ENCODE results near the gene ZMIZ1. TPM values are rescaled to one million over a fixed set of nuclear protein-coding genes. Genes with fewer than 3 reads are reported as not detected.

The ZMIZ1 gene, protein sequence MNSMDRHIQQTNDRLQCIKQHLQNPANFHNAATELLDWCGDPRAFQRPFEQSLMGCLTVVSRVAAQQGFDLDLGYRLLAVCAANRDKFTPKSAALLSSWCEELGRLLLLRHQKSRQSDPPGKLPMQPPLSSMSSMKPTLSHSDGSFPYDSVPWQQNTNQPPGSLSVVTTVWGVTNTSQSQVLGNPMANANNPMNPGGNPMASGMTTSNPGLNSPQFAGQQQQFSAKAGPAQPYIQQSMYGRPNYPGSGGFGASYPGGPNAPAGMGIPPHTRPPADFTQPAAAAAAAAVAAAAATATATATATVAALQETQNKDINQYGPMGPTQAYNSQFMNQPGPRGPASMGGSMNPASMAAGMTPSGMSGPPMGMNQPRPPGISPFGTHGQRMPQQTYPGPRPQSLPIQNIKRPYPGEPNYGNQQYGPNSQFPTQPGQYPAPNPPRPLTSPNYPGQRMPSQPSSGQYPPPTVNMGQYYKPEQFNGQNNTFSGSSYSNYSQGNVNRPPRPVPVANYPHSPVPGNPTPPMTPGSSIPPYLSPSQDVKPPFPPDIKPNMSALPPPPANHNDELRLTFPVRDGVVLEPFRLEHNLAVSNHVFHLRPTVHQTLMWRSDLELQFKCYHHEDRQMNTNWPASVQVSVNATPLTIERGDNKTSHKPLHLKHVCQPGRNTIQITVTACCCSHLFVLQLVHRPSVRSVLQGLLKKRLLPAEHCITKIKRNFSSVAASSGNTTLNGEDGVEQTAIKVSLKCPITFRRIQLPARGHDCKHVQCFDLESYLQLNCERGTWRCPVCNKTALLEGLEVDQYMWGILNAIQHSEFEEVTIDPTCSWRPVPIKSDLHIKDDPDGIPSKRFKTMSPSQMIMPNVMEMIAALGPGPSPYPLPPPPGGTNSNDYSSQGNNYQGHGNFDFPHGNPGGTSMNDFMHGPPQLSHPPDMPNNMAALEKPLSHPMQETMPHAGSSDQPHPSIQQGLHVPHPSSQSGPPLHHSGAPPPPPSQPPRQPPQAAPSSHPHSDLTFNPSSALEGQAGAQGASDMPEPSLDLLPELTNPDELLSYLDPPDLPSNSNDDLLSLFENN
- 81.6 and 85.2 TPM in 2 replicates for total RNA-seq
- long read RNA-seq, partial matches to known transcripts, result 1 of 35 reads
- long read RNA-seq, other reads (novel, unspliced or antisense), result 34 of 35 reads

DNA sequence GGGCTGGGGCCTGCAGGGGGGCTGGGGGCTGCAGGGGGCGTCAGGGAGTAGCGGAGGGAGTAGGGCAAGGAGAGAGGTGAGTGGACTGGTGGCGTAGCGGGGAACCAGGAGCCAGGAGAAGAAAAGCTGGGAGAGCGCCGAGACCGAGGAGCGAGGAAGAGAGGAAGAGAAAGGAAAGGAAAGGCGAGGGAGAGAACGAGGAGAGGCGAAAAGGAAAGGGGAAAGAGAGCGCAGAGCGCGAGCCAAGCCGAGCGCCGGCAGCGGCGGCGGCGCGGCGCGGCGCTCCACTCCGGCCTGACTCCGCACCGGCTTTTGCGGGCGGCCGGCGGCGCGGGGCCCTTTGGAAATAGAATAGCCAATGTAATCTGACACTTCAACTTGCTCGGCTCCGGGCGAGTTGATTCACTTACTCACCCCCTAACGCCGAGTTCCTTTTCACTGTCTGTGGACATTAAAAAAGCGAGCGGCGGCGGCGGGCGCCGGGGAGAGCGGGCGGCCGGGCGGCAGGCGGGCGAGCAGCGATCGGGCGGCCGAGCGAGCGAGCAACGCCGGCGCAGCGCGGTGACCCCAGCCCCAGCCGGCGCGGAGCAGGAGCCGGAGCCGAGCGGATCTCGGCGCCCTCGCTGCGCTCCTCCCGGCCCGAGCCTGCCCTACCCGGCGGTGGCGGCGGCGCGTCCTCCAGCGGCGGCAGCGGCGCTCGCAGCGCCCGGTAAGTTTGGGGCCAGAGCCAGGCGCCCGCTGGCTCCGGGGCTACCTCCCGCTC, at the start of gene ZMIZ1:
TSS of gene ZMIZ1 (plus strand) at position 405 of the 763 bp plus-strand sequence. CDS start 132,667 bp downstream, outside the sequence.
- Mint-ChIP-seq H3K27me3 (no peaks in the 10 kb centered on the region), H3K4me1 (ENCODE audit: low read depth) (peaks cover 36% of the 10 kb centered on the region), H3K9me3 (ENCODE audit: low read depth) (no peaks in the 10 kb centered on the region), H3K27ac (peak within 1 kb of the TSS; percentile 97), H3K36me3 (ENCODE audit: insufficient read depth) (no peaks in the 10 kb centered on the region), H3K4me3 (ENCODE audit: low read depth) (peak within 1 kb of the TSS; percentile 98)
- peak; percentile 74 for DNase-seq (ENCODE audit: low spot score, unreplicated experiment)
- TF ChIP-seq, protein P1, sequence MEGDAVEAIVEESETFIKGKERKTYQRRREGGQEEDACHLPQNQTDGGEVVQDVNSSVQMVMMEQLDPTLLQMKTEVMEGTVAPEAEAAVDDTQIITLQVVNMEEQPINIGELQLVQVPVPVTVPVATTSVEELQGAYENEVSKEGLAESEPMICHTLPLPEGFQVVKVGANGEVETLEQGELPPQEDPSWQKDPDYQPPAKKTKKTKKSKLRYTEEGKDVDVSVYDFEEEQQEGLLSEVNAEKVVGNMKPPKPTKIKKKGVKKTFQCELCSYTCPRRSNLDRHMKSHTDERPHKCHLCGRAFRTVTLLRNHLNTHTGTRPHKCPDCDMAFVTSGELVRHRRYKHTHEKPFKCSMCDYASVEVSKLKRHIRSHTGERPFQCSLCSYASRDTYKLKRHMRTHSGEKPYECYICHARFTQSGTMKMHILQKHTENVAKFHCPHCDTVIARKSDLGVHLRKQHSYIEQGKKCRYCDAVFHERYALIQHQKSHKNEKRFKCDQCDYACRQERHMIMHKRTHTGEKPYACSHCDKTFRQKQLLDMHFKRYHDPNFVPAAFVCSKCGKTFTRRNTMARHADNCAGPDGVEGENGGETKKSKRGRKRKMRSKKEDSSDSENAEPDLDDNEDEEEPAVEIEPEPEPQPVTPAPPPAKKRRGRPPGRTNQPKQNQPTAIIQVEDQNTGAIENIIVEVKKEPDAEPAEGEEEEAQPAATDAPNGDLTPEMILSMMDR (IDR thresholded peaks at IDR 0.05; ENCODE audit: unreplicated experiment), result peak; percentile 32

DNA sequence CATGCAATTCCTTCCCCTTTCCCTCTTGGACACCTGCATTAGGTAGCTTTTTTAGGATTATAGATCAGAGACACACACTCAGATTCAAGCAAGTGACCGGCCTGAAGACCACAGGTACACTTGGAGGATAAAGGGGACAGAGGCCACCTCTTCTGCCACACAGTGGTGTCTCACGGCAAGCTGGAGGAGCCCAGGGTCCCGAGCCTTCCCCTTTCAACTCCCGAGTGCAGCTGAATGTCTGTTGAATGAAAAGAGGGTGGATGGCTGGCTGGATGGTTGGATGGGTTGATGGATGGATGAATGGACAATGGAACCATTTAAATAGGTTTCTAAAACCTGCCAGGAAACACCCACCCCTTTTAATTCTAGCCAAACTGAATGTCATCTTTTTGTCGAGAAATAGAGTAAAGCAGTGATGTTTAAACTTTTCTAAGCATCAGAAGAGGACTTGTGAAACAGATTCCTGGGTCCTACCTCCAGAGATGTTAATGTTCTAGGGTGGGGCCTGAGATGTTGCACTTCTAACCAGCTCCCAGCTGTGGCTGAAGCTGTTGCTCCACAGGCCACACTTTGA, 49.2 kb upstream of the ZMIZ1 start:
- Mint-ChIP-seq H3K27ac (no peak overlapping the region), H3K9me3 (ENCODE audit: low read depth) (no peaks in the 10 kb centered on the region), H3K27me3 (peaks cover 4% of the 10 kb centered on the region), H3K4me3 (ENCODE audit: low read depth) (no peak overlapping the region), H3K4me1 (ENCODE audit: low read depth) (peaks cover 8% of the 10 kb centered on the region), H3K36me3 (ENCODE audit: insufficient read depth) (no peaks in the 10 kb centered on the region)
- no peak for DNase-seq (ENCODE audit: low spot score, unreplicated experiment)
- TF ChIP-seq, protein P1 (IDR thresholded peaks at IDR 0.05; ENCODE audit: unreplicated experiment), result no peak

DNA sequence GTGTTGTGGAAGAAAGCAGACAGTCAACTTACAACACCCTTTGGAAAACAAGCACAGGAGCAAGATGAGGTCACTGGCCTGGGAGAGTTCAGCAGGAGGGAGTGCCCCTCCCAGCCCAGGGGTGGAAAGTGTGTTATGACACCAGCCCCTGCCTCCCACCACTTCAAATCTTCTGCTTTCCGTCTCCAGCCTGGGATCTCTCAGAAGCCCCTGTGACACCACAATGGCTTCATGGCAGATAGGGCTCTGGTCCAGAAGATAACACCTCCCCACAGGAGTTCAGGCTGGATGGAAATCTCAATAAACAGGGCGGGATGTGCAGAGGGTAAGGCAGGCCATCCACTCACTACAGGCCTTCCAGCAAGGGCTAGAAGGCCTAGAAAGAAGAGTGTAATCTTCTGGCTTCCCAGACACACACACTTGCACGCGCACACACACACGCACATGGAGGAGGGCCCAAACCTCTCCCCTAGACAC, 48.7 kb upstream of the ZMIZ1 start:
- Mint-ChIP-seq H3K4me3 (ENCODE audit: low read depth) (no peak overlapping the region), H3K27me3 (peaks cover 4% of the 10 kb centered on the region), H3K4me1 (ENCODE audit: low read depth) (peaks cover 10% of the 10 kb centered on the region), H3K36me3 (ENCODE audit: insufficient read depth) (no peaks in the 10 kb centered on the region), H3K27ac (no peak overlapping the region), H3K9me3 (ENCODE audit: low read depth) (no peaks in the 10 kb centered on the region)
- TF ChIP-seq, protein P1 (IDR thresholded peaks at IDR 0.05; ENCODE audit: unreplicated experiment), result no peak
- no peak for DNase-seq (ENCODE audit: low spot score, unreplicated experiment)

DNA sequence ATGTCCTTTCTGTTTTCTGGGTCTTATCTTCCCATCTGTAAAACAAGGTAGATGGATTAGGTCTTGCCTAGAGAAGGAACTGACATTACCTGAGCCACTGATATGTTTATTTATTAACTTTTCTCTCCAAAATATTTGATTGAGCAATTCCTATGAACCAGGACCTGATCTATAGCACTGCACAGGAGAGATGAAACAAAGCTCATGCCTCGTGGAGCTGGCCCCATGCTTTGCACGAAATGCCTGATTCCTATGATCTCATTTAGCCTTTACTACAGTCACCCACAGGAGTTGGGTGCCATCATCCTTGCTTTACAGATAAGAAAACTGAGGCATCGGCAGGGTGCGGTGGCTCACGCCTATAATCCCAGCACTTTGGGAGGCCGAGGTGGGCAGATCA, 48.2 kb upstream of the ZMIZ1 start:
- DNase-seq (ENCODE audit: low spot score, unreplicated experiment), result no peak
- no peaks in the 10 kb centered on the region for H3K9me3 Mint-ChIP-seq (ENCODE audit: low read depth)
- no peaks in the 10 kb centered on the region for H3K36me3 Mint-ChIP-seq (ENCODE audit: insufficient read depth)
- TF ChIP-seq, protein P1 (IDR thresholded peaks at IDR 0.05; ENCODE audit: unreplicated experiment), result no peak
- peaks cover 14% of the 10 kb centered on the region for H3K4me1 Mint-ChIP-seq (ENCODE audit: low read depth)
- H3K27ac Mint-ChIP-seq, result no peak overlapping the region
- H3K4me3 Mint-ChIP-seq (ENCODE audit: low read depth), result no peak overlapping the region
- peaks cover 4% of the 10 kb centered on the region for H3K27me3 Mint-ChIP-seq
